Measurements from ENCODE around the gene RFLNA.

GRCh38 chr12:124310785-124311184 lies 15.9 kb downstream of the RFLNA start:
- TF ChIP-seq ZNF462 (CRISPR knock-in tag; IDR thresholded peaks at IDR 0.05) (no peak), CREB1 (CRISPR knock-in tag; IDR thresholded peaks at IDR 0.05; ENCODE audit: low read depth) (no peak), ETS1 (IDR thresholded peaks at IDR 0.05) (no peak), EZH2phosphoT487 (IDR thresholded peaks at IDR 0.05; ENCODE audit: unreplicated experiment) (no peak), JUNB (IDR thresholded peaks at IDR 0.05; ENCODE audit: unreplicated experiment) (no peak), EZH2 (IDR thresholded peaks at IDR 0.05; ENCODE audit: low read depth, unreplicated experiment) (no peak), POLR2AphosphoS5 (IDR thresholded peaks at IDR 0.05; ENCODE audit: low read depth) (no peak), REST (IDR thresholded peaks at IDR 0.05; ENCODE audit: unreplicated experiment) (no peak), ZNF331 (CRISPR knock-in tag; IDR thresholded peaks at IDR 0.05; ENCODE audit: low read depth) (no peak), NANOG (IDR thresholded peaks at IDR 0.05; ENCODE audit: borderline replicate concordance) (no peak)
- TF ChIP-seq, protein P1, sequence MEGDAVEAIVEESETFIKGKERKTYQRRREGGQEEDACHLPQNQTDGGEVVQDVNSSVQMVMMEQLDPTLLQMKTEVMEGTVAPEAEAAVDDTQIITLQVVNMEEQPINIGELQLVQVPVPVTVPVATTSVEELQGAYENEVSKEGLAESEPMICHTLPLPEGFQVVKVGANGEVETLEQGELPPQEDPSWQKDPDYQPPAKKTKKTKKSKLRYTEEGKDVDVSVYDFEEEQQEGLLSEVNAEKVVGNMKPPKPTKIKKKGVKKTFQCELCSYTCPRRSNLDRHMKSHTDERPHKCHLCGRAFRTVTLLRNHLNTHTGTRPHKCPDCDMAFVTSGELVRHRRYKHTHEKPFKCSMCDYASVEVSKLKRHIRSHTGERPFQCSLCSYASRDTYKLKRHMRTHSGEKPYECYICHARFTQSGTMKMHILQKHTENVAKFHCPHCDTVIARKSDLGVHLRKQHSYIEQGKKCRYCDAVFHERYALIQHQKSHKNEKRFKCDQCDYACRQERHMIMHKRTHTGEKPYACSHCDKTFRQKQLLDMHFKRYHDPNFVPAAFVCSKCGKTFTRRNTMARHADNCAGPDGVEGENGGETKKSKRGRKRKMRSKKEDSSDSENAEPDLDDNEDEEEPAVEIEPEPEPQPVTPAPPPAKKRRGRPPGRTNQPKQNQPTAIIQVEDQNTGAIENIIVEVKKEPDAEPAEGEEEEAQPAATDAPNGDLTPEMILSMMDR (conservative IDR thresholded peaks at IDR 0.05; ENCODE audit: low read depth in 2 of 2), result no peak

Measured in GM23338 (cell line).